Nephron progenitor cell (in vitro differentiated cells): ENCODE results near the gene SIK3.
A peak's percentile ranks its signal among the peaks of the same experiment; 100 is the strongest.

Source experiments
- DNase-seq: peaks from one replicate; pipeline ENCODE4 v3.0.0; 2021
- H3K27ac Mint-ChIP-seq: 2 replicates; pipeline ENCODE4 v1.8.0; 2021; ENCODE audit warnings: mild to moderate bottlenecking, moderate library complexity, mixed read lengths
- H3K27me3 Mint-ChIP-seq: 2 replicates; pipeline ENCODE4 v1.8.0; 2021; ENCODE audit warnings: mild to moderate bottlenecking, low read depth, mixed read lengths; ENCODE audit not compliant: poor library complexity
- H3K36me3 Mint-ChIP-seq: 2 replicates; pipeline ENCODE4 v1.8.0; 2021; ENCODE audit warnings: low read depth, mixed read lengths
- H3K4me1 Mint-ChIP-seq: 2 replicates; pipeline ENCODE4 v1.8.0; 2021; ENCODE audit warnings: mixed read lengths
- H3K4me3 Mint-ChIP-seq: 2 replicates; pipeline ENCODE4 v1.8.0; 2021; ENCODE audit warnings: mild to moderate bottlenecking, moderate library complexity, mixed read lengths
- H3K9me3 Mint-ChIP-seq: 2 replicates; pipeline ENCODE4 v1.8.0; 2021; ENCODE audit warnings: mild to moderate bottlenecking, moderate library complexity, mixed read lengths
- TF ChIP-seq, protein P1 (sequence below): fragments of 200-600 bp; sonication (generic); IDR thresholded peaks from 2 replicates; pipeline ENCODE4 v1.5.0; 2021; ENCODE audit warnings: antibody characterized with exemption

SIK3 gene

DNA sequence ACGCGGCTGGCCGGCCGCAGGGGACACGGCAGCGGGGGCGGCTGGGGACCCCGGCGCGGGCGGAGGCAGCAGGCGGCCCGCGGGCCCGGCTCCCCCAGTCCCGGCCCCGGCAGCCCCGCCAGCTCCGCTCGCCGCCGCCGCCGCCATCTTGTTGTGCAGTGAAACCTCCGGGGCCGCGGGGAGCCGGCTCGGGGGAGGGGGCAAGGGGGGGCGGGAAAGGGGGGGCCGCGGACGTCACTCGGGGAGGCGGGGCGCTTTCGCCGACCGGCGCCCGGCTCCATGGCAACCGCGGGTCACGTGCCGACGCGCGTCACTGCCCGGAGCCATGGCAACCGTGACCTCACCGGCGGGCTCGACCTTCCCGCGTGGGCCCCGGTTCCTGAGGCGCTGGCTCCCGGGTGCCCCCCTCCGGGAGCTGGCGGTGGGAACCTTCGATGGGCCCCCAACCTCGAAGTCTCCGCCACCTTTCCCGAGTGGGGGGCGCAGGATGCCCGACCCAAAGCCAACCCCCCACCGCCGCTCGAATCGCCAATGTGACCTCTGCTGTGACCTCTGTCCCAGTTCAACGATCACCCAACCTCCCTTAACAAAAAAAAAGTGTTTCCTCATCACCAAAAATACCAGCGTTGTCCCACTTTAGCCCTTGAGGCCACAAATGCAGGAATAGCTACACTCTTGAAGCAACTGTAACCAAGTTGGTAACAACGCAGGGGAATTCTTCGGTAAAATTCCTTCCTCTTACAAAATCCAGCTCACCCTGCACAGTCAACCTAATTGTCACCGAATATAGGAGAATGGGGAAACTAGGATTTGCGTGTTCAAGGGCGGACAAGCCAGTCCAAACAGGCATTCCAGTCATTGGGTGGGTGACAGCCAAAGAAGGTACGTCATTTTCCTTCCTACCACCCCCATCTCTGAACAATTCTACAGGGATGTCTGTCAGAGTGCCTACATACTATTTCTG lies at the start of gene SIK3:
SIK3 (minus strand) TSS at position 160 of the 964 bp plus-strand sequence; CDS start at position 147, 13 bp downstream.
- peak within 1 kb of the TSS; percentile 99 for H3K27ac Mint-ChIP-seq
- H3K9me3 Mint-ChIP-seq, result no peaks in the 10 kb centered on the region
- TF ChIP-seq, protein P1, sequence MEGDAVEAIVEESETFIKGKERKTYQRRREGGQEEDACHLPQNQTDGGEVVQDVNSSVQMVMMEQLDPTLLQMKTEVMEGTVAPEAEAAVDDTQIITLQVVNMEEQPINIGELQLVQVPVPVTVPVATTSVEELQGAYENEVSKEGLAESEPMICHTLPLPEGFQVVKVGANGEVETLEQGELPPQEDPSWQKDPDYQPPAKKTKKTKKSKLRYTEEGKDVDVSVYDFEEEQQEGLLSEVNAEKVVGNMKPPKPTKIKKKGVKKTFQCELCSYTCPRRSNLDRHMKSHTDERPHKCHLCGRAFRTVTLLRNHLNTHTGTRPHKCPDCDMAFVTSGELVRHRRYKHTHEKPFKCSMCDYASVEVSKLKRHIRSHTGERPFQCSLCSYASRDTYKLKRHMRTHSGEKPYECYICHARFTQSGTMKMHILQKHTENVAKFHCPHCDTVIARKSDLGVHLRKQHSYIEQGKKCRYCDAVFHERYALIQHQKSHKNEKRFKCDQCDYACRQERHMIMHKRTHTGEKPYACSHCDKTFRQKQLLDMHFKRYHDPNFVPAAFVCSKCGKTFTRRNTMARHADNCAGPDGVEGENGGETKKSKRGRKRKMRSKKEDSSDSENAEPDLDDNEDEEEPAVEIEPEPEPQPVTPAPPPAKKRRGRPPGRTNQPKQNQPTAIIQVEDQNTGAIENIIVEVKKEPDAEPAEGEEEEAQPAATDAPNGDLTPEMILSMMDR, result no peak
- H3K4me1 Mint-ChIP-seq, result peaks cover 60% of the 10 kb centered on the region
- no peaks in the 10 kb centered on the region for H3K36me3 Mint-ChIP-seq
- peaks cover 6% of the 10 kb centered on the region for H3K27me3 Mint-ChIP-seq
- peak; percentile 94 for DNase-seq
- H3K4me3 Mint-ChIP-seq, result peak within 1 kb of the TSS; percentile 94

DNA sequence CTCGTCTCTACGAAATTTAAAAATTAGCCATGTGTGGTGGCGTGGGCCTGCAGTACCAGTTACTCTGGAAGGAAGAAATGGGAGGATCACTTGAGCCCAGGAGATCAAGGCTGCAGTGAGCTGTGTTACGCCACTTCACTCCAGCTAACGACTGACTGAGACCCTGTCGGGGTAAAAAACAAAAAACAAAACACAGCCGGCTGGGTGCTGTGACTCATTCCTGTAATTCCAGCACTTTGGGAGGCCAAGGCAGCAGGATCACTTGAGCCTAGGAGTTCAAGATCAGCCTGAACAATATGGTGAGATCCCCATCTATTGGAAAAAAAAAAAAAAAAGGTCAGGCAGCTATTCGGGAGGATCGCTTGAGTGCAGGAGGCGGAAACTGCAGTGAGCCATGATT lies 48.3 kb upstream of the SIK3 start:
- Mint-ChIP-seq H3K27me3 (peaks cover 5% of the 10 kb centered on the region), H3K9me3 (peaks cover 16% of the 10 kb centered on the region), H3K27ac (no peak overlapping the region), H3K4me1 (peaks cover 40% of the 10 kb centered on the region), H3K36me3 (peaks cover 51% of the 10 kb centered on the region), H3K4me3 (peak overlapping the region; percentile 100)
- DNase-seq, result no peak
- TF ChIP-seq, protein P1, result no peak

DNA sequence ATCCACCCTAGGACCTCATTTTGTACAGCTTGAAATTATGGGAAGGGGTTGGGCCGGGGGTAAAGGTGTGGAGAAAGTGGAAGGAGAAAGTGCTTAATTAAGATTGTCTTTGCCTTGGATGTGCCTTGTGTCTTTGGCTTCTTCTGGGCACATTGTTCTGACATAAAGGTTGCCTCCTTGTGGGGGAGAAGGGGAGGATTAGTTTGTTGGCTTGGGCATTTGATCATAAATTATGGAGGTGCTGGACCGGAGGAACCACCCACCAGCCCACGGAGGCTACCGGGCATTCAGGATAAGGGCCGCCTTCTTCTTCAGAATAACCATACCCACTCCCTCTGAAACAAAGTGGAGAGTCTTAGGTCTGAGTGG lies 47.1 kb upstream of the SIK3 start:
- TF ChIP-seq, protein P1, result no peak
- peaks cover 40% of the 10 kb centered on the region for H3K4me1 Mint-ChIP-seq
- H3K4me3 Mint-ChIP-seq, result peak overlapping the region; percentile 100
- peaks cover 10% of the 10 kb centered on the region for H3K27me3 Mint-ChIP-seq
- DNase-seq, result peak; percentile 48
- H3K9me3 Mint-ChIP-seq, result peaks cover 14% of the 10 kb centered on the region
- H3K27ac Mint-ChIP-seq, result peak overlapping the region; percentile 98
- H3K36me3 Mint-ChIP-seq, result peaks cover 42% of the 10 kb centered on the region

DNA sequence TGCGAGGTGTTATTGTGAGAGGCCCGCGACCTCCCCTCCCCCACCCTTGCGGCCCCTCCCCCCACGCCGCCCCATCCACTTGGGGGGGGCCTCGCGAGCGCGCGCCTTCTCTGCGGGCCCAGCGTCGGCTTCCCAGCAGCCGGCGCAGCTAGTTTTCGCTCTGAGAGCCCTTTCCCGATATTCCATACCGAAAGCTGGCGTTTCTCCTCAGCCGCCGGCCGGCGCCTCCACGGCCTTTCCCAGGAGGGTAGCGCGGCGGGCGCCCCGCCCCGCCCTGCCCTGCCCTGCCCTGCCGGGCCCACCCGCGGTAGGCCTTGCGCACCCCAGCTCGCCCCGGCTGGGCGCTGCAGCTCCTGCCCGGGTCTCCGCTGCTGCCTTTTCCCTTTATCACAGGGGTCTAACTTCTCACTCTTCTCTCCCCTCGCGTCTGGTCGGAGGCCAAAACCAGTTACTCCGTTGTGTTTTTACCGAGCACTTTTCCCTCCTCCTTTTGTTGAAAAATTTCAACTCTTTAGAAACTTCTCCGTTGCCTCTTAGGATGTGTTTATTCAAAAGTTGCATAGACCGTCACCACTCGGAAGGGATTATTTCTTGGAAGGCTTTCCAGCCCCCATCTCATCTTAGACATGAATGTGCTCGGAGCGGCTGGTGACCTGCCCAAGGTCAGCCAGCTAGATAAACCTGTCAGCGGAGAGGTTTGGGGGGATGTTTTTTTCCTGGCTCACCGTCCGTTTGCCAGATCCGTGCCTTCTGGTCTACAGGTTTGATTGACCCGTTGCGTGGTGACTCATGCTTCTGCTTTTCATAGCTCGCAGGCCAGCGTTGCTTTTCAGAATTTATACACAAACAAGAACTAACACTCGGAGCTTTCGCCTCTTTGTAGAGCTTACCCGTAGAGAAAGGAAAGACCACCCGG lies 46.5 kb upstream of the SIK3 start:
- Mint-ChIP-seq H3K27me3 (peaks cover 14% of the 10 kb centered on the region), H3K27ac (peak overlapping the region; percentile 98), H3K36me3 (peaks cover 36% of the 10 kb centered on the region), H3K4me1 (peaks cover 40% of the 10 kb centered on the region), H3K9me3 (peaks cover 11% of the 10 kb centered on the region), H3K4me3 (peak overlapping the region; percentile 100)
- TF ChIP-seq, protein P1, result no peak
- DNase-seq, result peak; percentile 18

DNA sequence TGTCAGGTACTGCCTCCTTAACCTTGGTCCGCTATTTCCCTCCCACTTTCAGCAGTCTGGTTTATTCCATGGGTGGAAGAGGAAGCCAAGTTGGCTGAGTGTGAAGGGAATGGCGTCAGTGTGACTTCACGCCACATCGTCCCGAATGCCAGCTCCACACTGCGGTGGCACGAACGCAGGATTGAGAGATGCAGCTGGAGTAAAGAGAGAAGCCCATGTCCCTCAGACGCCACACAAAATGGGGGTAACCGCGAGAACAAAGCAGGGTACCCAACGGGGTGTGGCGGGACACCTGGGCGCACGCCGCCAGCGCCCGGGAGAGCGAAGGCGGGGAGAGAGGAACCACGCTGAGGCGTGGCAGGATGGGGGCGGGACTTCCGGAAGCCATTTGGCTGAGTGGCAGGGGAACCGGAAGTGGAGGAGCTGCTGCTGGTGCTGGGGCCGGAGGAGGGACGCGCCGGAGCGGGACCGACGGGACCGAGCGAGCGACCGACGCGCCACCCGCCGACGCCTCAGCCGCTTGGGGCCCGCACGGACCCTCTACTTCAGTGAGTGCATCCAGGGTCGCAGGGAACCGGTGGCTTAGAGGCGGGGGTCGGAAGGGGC lies 45.7 kb upstream of the SIK3 start, which contains the start of gene PAFAH1B2:
PAFAH1B2 (plus strand) TSS at position 417 of the 606 bp plus-strand sequence. CDS start 8,161 bp downstream, outside the sequence.
- Mint-ChIP-seq H3K4me1 (peaks cover 40% of the 10 kb centered on the region), H3K4me3 (peak within 1 kb of the TSS; percentile 100), H3K9me3 (peaks cover 11% of the 10 kb centered on the region), H3K27me3 (peaks cover 14% of the 10 kb centered on the region), H3K27ac (peak within 1 kb of the TSS; percentile 98), H3K36me3 (peaks cover 31% of the 10 kb centered on the region)
- DNase-seq, result peak; percentile 97
- TF ChIP-seq, protein P1, result no peak
